ENCODE measurements around the gene BCOR. TPM values are rescaled to one million over a fixed set of nuclear protein-coding genes. Genes with fewer than 3 reads are reported as not detected.

BCOR gene
- total RNA-seq (10 to 100 TPM; 26.1 to 26.3 TPM), total RNA-seq (32.3 to 357 (median 106) reads per million in 172 experiments)
- 24.9 TPM for polyA plus RNA-seq (2013, experiment 1 of 2)
- 25.6 TPM for polyA plus RNA-seq (2013, experiment 2 of 2)

DNA sequence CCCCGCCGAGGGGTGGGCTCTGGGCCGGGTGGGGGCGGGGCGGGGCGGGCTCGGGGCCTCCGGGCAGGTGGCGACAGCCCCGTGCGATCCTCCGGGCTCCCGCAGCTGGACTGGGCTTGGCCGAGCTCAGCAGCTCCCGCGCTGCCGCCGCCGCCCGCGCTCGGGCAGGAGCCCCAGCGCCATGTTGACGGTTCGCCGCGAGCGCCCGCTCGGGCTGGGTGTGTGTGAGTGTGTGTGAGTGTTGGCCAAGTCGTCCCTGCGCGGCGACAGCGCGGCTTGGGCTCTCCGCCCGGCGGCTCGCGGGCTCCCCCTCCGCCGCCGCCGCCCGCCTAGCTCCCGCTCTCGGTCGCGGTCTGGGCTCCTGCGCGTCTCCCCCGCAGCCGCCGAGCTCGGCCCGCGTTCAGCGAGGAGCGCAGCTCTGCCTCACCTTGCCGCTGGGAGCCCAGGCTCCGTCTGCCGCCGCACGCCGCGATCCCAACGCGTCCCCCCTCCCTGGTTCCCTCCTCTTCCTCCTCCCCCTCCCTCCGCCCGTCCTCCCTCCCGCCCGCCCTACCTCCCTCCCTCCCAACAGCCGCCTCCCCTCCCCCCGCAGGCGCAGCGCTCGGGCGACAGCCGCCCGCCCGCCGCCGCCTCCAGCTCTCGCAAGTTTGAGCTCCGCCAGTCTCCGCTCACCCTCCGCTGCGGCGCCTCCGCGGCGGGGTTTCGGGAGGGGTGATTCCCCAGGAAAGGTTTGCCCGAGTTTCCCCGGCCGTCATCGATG, at the start of gene BCOR:
Gene BCOR (minus strand): TSS at position 455 of the 760 bp plus-strand sequence. CDS start 20,029 bp downstream, outside the sequence.
- Mint-ChIP-seq H3K27me3 (no peaks in the 10 kb centered on the region), H3K27ac (peak within 1 kb of the TSS; percentile 96), H3K4me3 (peak within 1 kb of the TSS; percentile 95), H3K9me3 (no peaks in the 10 kb centered on the region), H3K4me1 (ENCODE audit: low read depth) (peaks cover 27% of the 10 kb centered on the region), H3K36me3 (ENCODE audit: low read depth) (peaks cover 10% of the 10 kb centered on the region)
- H3K4me3 ChIP-seq (ENCODE audit: low read length), result peak within 1 kb of the TSS; percentile 69
- H3K4me1 ChIP-seq (ENCODE audit: insufficient read depth, low read length), result peaks cover 41% of the 10 kb centered on the region
- no peaks in the 10 kb centered on the region for H3K27me3 ChIP-seq (ENCODE audit: control insufficient read depth in 1 of 2, insufficient read depth in 2 of 2, low read length in 2 of 2)
- peak; percentile 27 for ATAC-seq (ENCODE audit: poor library complexity)
- peak; percentile 55 to 88 (median 77) for DNase-seq
- ChIA-PET CTCF (interaction anchor here (1.3 to 2.4 kb wide), 3 partner anchors 79 to 242 kb away, joined by 4 to 11 read pairs (median 5); no protein-coding TSS in a partner anchor), POLR2A (interaction anchor here (0.5 to 6.0 kb wide), 37 partner anchors 9 to 987 kb away, joined by 3 to 236 read pairs (median 4); no protein-coding TSS in a partner anchor)
- no peaks in the 10 kb centered on the region for H3K36me3 ChIP-seq (ENCODE audit: insufficient read depth, low read length)
- intact Hi-C loops (cut with DNase I, micrococcal nuclease), result loop anchor here (2.0 to 10.0 kb wide), 5 partner anchors 55 to 283 kb away; no protein-coding TSS in a partner anchor
- TF ChIP-seq, protein P1, sequence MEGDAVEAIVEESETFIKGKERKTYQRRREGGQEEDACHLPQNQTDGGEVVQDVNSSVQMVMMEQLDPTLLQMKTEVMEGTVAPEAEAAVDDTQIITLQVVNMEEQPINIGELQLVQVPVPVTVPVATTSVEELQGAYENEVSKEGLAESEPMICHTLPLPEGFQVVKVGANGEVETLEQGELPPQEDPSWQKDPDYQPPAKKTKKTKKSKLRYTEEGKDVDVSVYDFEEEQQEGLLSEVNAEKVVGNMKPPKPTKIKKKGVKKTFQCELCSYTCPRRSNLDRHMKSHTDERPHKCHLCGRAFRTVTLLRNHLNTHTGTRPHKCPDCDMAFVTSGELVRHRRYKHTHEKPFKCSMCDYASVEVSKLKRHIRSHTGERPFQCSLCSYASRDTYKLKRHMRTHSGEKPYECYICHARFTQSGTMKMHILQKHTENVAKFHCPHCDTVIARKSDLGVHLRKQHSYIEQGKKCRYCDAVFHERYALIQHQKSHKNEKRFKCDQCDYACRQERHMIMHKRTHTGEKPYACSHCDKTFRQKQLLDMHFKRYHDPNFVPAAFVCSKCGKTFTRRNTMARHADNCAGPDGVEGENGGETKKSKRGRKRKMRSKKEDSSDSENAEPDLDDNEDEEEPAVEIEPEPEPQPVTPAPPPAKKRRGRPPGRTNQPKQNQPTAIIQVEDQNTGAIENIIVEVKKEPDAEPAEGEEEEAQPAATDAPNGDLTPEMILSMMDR (IDR thresholded peaks at IDR 0.05), result no peak
- H3K9me3 ChIP-seq (ENCODE audit: control insufficient read depth in 1 of 2, insufficient read depth in 1 of 2, low read length in 2 of 2), result no peaks in the 10 kb centered on the region
- peak within 1 kb of the TSS in 1 of 2 donors; percentile 74 for H3K27ac ChIP-seq (ENCODE audit: low read depth in 1 of 2, low read length in 2 of 2)

DNA sequence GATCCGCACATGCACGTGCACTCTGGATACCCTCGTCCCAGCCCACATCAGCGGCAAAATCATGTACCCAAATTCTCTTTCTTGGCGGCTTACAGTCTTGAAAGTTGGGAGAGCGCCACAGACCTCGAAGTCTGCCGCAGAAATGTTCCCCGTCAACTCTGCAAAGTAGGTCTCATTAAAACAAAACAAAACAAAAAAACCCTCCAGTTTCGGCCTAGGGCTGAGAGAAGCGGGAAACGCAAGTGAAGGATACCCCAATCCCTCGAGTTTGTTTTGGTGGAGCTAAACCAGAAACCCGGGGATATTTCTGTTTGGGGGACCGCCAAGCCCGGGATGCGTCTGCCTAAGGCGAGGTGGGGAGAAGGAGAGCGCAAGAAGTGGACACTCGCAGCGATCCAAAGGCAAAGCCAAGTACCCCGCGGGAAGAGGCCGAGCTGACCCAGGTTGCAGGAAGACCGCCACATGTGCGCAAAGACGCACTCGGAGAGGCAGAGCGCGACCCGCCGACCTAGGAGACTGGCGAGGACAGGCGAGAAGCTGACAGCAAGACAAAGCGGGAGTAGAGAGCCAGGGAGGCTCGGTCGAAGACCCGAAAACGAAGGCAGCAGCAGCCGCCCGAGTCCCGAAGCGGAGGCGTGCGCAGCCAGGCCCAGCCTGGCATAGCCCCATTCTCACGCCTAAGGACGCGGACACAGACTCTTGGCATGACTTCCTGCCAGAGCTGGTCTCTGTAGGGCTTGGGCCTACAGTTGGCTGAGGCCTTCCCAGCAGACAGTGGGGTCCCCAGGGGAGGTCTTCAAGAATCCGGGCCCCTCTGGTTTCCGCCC, 49.6 kb upstream of the BCOR start:
- peak overlapping the region; percentile 52 for H3K4me3 ChIP-seq (ENCODE audit: low read length)
- Mint-ChIP-seq H3K9me3 (no peaks in the 10 kb centered on the region), H3K27ac (no peak overlapping the region), H3K36me3 (ENCODE audit: low read depth) (no peaks in the 10 kb centered on the region), H3K27me3 (no peaks in the 10 kb centered on the region), H3K4me3 (peak overlapping the region; percentile 68), H3K4me1 (ENCODE audit: low read depth) (no peaks in the 10 kb centered on the region)
- H3K4me1 ChIP-seq (ENCODE audit: insufficient read depth, low read length), result peaks cover 32% of the 10 kb centered on the region
- DNase-seq (no peak), ATAC-seq (ENCODE audit: poor library complexity) (no peak)
- intact Hi-C loops (cut with DNase I, micrococcal nuclease), result loop anchor here in 1 of 2 experiments (5.0 kb wide), 1 partner anchor 35 kb away; no protein-coding TSS in a partner anchor
- CTCF ChIA-PET, result no interaction called here
- no peaks in the 10 kb centered on the region for H3K27me3 ChIP-seq (ENCODE audit: control insufficient read depth in 1 of 2, insufficient read depth in 2 of 2, low read length in 2 of 2)
- POLR2A ChIA-PET, result interaction anchor here (1.0 to 1.6 kb wide), 3 partner anchors 21 to 50 kb away, joined by 3 to 11 read pairs (median 7); partner anchors contain the start of gene BCOR
- H3K36me3 ChIP-seq (ENCODE audit: insufficient read depth, low read length), result no peaks in the 10 kb centered on the region
- TF ChIP-seq, protein P1 (IDR thresholded peaks at IDR 0.05), result no peak
- H3K9me3 ChIP-seq (ENCODE audit: control insufficient read depth in 1 of 2, insufficient read depth in 1 of 2, low read length in 2 of 2), result no peaks in the 10 kb centered on the region
- no peak overlapping the region for H3K27ac ChIP-seq (ENCODE audit: low read depth in 1 of 2, low read length in 2 of 2)
